GM13976 (cell line): ENCODE results near the gene RASA3.

Experiments used
- DNase-seq: peaks from one replicate; pipeline ENCODE4 v3.0.0; 2012; ENCODE audit warnings: low spot score
- CTCF ChIP-seq: IDR thresholded peaks from 2 replicates; pipeline ENCODE4 v1.5.1; 2012; ENCODE audit warnings: borderline replicate concordance, mild to moderate bottlenecking; ENCODE audit not compliant: insufficient read depth; ENCODE audit errors: extremely low read depth, missing control alignments, control extremely low read depth
- in situ Hi-C: fragments of 300-500 bp; cut with MboI; formaldehyde crosslinking; loops from one replicate; pipeline ENCODE4 v1.12.0; 2022; ENCODE audit warnings: low sequenced_read_pairs, mixed read lengths, inconsistent platforms; ENCODE audit not compliant: unreplicated experiment

RASA3 gene

DNA sequence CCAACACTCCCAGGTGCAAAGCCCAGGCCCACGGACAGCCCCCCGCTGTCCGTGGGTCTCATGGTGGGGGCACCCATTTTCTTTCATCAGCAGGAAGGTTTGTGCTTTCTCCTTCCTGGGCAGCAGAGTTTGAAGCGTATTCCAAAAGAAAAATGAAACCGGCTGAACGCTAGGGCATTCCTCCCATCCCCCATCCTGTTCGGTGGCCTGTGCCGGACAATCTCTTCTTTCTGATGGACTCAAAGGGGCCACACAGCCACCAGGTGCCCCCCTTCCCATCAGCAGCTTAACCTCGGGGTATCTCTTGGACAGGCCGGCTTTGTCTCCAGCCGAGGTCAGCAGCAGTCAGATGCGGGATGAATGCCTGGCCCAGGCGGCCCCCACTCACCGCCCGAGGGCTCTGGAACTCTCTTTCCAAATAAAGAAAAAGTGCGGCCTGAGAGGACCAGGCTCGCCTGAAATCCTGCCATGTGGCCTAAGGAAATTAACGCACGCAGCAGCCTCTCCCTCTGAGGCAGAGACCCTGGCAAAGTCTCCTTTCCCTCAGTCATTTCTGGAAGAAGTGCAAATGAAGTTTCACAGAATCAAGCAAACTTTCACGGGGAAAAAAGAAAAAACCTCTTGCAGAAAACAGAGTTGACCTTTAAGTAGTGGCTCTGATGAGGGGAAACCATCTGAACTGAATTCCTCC, 67.8 kb downstream of the RASA3 start:
- TF ChIP-seq CTCF: no peak
- in situ Hi-C loops: no loop called here
- DNase-seq: no peak

DNA sequence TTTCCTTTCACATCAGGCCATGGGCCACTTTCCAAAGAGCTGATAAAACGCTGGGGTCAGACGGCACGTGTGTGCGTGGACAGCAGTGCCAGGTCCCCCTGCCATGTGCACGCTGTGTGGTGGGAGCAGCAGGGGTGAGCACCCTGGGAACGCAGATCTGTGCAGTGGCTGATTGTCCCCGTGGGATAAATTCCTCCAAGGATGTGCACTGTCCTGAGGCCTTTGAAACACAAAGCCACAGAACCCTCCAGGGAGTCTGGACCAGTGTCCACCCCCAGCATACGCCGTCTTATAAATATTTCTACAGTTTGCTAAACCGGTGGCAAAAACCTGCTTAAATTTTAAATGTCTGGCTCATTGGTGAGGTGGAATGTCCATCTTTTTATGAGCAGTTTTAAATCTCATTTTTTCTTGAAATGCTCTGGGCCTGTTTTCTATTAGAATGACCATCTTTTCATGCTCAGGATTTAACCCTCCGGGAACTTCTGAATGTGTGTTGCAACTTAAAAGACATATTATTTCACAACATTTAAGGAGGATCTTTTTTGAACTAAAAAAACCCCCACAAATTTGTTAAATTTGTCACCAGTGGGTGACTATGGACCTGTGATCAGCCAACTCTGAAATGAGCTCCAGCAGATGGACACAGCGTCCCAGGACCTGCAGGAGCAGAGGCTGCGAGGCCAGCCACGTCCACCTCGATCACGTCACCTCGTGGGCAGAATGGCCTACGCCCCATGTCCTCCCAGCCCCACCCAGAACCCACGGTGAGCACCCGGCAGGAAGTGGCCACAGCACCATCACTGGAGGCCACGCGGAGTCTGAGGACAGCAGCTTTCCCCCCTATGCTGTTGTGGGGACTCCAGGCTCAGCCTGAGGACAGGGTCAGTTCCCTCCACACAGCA, 68.6 kb downstream of the RASA3 start:
- TF ChIP-seq CTCF: no peak
- no peak for DNase-seq
- in situ Hi-C loops: no loop called here

- TF ChIP-seq CTCF: no peak
- DNase-seq: no peak
- in situ Hi-C loops: no loop called here
Observed at GRCh38 chr13:114062754-114063153, 69.7 kb downstream of the RASA3 start.

DNA sequence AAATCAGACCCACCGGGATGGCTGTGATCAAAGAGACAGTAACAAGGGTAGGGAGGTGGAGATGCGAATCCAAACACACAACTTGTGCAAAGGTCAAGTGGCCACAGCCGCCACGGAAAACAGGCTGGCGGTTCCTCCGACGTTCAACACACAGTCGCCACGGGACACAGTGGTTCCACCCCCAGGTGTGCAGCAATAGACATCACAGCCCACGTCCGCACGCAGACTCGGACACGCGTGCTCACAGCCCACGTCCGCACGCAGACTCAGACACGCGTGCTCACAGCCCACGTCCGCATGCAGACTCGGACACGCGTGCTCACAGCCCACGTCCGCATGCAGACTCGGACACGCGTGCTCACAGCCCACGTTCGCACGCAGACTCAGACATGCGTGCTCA, 70.1 kb downstream of the RASA3 start:
- in situ Hi-C loops: no loop called here
- DNase-seq: no peak
- TF ChIP-seq CTCF: no peak

DNA sequence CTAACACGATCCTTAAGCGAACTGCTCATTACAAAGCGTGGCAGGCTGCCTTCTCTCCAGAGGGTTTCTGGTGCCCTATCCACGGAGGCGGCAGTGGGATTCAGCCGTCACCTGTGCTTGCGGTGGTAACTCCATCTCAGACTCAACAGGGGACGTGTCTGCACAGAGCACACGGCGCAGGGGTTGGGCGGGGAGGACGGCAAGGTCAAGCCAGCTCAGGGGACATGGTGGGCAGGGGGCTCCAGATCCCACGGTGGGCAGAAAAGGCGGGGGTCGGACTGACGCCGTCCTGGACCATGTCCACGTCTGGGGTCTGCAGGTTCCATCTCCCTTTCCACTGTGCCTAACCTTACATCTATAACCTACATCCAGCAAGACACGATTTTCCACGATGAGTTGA, 70.7 kb downstream of the RASA3 start:
- DNase-seq: no peak
- in situ Hi-C loops: no loop called here
- TF ChIP-seq CTCF: no peak

DNA sequence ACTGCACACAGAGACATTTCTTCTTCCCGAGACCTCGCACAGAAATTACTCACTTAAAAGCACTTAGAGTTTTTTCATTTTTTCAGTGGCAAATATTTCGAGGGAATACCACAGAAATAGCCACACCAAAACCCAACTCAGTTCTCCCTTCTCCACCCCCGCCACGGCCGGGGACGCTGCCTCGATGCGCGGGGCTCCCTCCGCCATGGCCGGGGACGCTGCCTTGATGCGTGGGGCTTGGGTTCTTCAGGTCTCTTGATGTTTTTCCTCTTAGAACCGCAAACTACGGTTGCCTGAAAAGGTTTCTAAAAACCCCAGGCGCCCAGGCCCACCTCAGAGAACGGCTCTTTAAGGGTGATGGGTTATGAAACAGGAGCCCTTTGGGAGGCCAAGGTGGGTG, 71.4 kb downstream of the RASA3 start:
- no peak for TF ChIP-seq CTCF
- no peak for DNase-seq
- in situ Hi-C loops: no loop called here
